Endothelial cell of umbilical vein (primary cell): Measurements from ENCODE around the gene ZEB1.
A peak's percentile ranks its signal among the peaks of the same experiment; 100 is the strongest.

Experiments used
- CTCF ChIP-seq, 2 donors: IDR thresholded peaks; 1 replicate in 1 of 2; 2 replicates in 1 of 2; pipeline ENCODE4 v1.5.1; 2011; ENCODE audit warnings: low read length in 2 of 2, mild to moderate bottlenecking in 2 of 2, moderate library complexity in 2 of 2, control low read depth in 1 of 2, inconsistent platforms in 1 of 2, low read depth in 1 of 2; ENCODE audit not compliant: insufficient read depth in 1 of 2; ENCODE audit errors: extremely low read depth in 1 of 2
- FOS ChIP-seq: IDR thresholded peaks from 2 replicates; pipeline ENCODE4 v1.6.1; 2011; ENCODE audit warnings: mild to moderate bottlenecking, low read length, moderate library complexity, borderline replicate concordance; ENCODE audit not compliant: insufficient read depth
- GATA2 ChIP-seq: IDR thresholded peaks from 2 replicates; pipeline ENCODE4 v1.7.0; 2011; ENCODE audit warnings: low read depth, mild to moderate bottlenecking, moderate library complexity, mixed read lengths, low read length; ENCODE audit not compliant: insufficient read length, insufficient read depth
- MYC ChIP-seq: IDR thresholded peaks from one replicate; pipeline ENCODE4 v1.6.1; 2011; ENCODE audit warnings: mild to moderate bottlenecking, low read depth, low read length
- POLR2AphosphoS5 ChIP-seq: IDR thresholded peaks from 2 replicates; pipeline ENCODE4 v1.6.1; 2012; ENCODE audit warnings: low read depth, mild to moderate bottlenecking, control low read depth, low read length, moderate library complexity; ENCODE audit not compliant: insufficient read depth

GRCh38 chr10:31278279-31278941, 40.6 kb upstream of the ZEB1 start:
- TF ChIP-seq CTCF (IDR thresholded peaks at IDR 0.05; ENCODE audit: extremely low read depth in 1 of 2, insufficient read depth in 1 of 2, low read depth in 1 of 2, low read length in 2 of 2) (no peak), GATA2 (peak; percentile 90), MYC (no peak), POLR2AphosphoS5 (peak; percentile 48), FOS (peak; percentile 54)
